ENCODE measurements around the gene COL5A2.

- no peak for TF ChIP-seq HDAC2 (IDR thresholded peaks at IDR 0.05)
- no peak for TF ChIP-seq ZNF274 (IDR thresholded peaks at IDR 0.05; ENCODE audit: insufficient read depth, insufficient read length)
- no peak for TF ChIP-seq NR2C2 (IDR thresholded peaks at IDR 0.05; ENCODE audit: borderline replicate concordance, control insufficient read depth, insufficient read length, low read depth)
- no peak for TF ChIP-seq USF2 (IDR thresholded peaks at IDR 0.05; ENCODE audit: borderline replicate concordance, low read depth, low read length)
- TF ChIP-seq CHD1 (IDR thresholded peaks at IDR 0.05; ENCODE audit: low read depth, low read length), result no peak
- no peak for TF ChIP-seq PRDM15 (CRISPR knock-in tag; IDR thresholded peaks at IDR 0.05)
- TF ChIP-seq, protein P1, sequence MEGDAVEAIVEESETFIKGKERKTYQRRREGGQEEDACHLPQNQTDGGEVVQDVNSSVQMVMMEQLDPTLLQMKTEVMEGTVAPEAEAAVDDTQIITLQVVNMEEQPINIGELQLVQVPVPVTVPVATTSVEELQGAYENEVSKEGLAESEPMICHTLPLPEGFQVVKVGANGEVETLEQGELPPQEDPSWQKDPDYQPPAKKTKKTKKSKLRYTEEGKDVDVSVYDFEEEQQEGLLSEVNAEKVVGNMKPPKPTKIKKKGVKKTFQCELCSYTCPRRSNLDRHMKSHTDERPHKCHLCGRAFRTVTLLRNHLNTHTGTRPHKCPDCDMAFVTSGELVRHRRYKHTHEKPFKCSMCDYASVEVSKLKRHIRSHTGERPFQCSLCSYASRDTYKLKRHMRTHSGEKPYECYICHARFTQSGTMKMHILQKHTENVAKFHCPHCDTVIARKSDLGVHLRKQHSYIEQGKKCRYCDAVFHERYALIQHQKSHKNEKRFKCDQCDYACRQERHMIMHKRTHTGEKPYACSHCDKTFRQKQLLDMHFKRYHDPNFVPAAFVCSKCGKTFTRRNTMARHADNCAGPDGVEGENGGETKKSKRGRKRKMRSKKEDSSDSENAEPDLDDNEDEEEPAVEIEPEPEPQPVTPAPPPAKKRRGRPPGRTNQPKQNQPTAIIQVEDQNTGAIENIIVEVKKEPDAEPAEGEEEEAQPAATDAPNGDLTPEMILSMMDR (IDR thresholded peaks at IDR 0.05 in 2 of 3, conservative IDR thresholded peaks at IDR 0.05 in 1 of 3; ENCODE audit: control insufficient read depth in 2 of 3, extremely low read depth in 1 of 3, insufficient read depth in 1 of 3, low read depth in 3 of 3, low read length in 3 of 3), result no peak
- TF ChIP-seq MAX (IDR thresholded peaks at IDR 0.05; ENCODE audit: low read depth, low read length), result no peak
Observed at GRCh38 chr2:189137519-189137918, 42.0 kb downstream of the COL5A2 start.

Data from GM12878 (cell line).